Activated CD8-positive, alpha-beta memory T cell treated with anti-CD3 and anti-CD28 coated beads for 36 hours (primary cell): Measurements from ENCODE around the gene GATA2. TPM values are rescaled to one million over a fixed set of nuclear protein-coding genes. Genes with fewer than 3 reads are reported as not detected.

Experiments used
- CTCF ChIA-PET: fragments of 350-600 bp; sonication (Branson Sonifier 250); formaldehyde crosslinking; loops from one replicate; lab custom pipeline; 2021; ENCODE audit warnings: antibody characterized with exemption; lab: Charles Lee
- POLR2A ChIA-PET: fragments of 350-600 bp; sonication (Branson Sonifier 250); formaldehyde crosslinking; loops from one replicate; lab custom pipeline; 2021; ENCODE audit warnings: antibody characterized with exemption; lab: Charles Lee
- total RNA-seq, 2 experiments: library from RNA; stranded (reverse); gene quantifications; one replicate each; pipeline ENCODE4 v1.2.3, GENCODE V29; 2021

GATA2 gene
- total RNA-seq, 2 experiments from 2014 or later: 0.08 to 0.13 TPM

- ChIA-PET POLR2A (no interaction called here), CTCF (no interaction called here)
Observed at GRCh38 chr3:128452120-128452519, 40.9 kb downstream of the GATA2 start.

- POLR2A ChIA-PET: no interaction called here
- CTCF ChIA-PET: interaction anchor here (0.6 to 1.1 kb wide), 3 partner anchors 23 to 168 kb away, joined by 3 to 4 read pairs (median 3); no protein-coding TSS in a partner anchor
Observed at GRCh38 chr3:128449111-128449638, 43.8 kb downstream of the GATA2 start.

GRCh38 chr3:128448491-128448890, 44.5 kb downstream of the GATA2 start:
- ChIA-PET CTCF (interaction anchor here (0.7 to 1.1 kb wide), 4 partner anchors 42 to 169 kb away, joined by 3 to 4 read pairs (median 3); no protein-coding TSS in a partner anchor), POLR2A (no interaction called here)

- CTCF ChIA-PET: interaction anchor here (0.9 to 1.2 kb wide), 2 partner anchors 38 to 43 kb away, joined by 3 read pairs; no protein-coding TSS in a partner anchor
- POLR2A ChIA-PET: no interaction called here
Observed at GRCh38 chr3:128447561-128448013, 45.4 kb downstream of the GATA2 start.

GRCh38 chr3:128446821-128447220, 46.2 kb downstream of the GATA2 start:
- POLR2A ChIA-PET: no interaction called here

GRCh38 chr3:128445357-128445756, 47.6 kb downstream of the GATA2 start:
- CTCF ChIA-PET: no interaction called here
- POLR2A ChIA-PET: no interaction called here

More at GRCh38 chr3:128446821-128447220, 46.2 kb downstream of the GATA2 start:
- CTCF ChIA-PET: interaction anchor here (1.2 kb wide), 1 partner anchor 39 kb away, joined by 3 read pairs; no protein-coding TSS in a partner anchor

- CTCF ChIA-PET: no interaction called here
- POLR2A ChIA-PET: no interaction called here
Observed at GRCh38 chr3:128443771-128444170, 49.2 kb downstream of the GATA2 start.

GRCh38 chr3:128442949-128443348, 50.1 kb downstream of the GATA2 start:
- POLR2A ChIA-PET: no interaction called here
- CTCF ChIA-PET: no interaction called here

- ChIA-PET CTCF (no interaction called here), POLR2A (no interaction called here)
Observed at GRCh38 chr3:128442070-128442469, 50.9 kb downstream of the GATA2 start.

- CTCF ChIA-PET: interaction anchor here (1.4 kb wide), 2 partner anchors 12 to 169 kb away, joined by 4 read pairs; no protein-coding TSS in a partner anchor
Observed at GRCh38 chr3:128439226-128439625, 53.8 kb downstream of the GATA2 start.

GRCh38 chr3:128438488-128439072, 54.4 kb downstream of the GATA2 start:
- CTCF ChIA-PET: interaction anchor here (0.8 to 1.4 kb wide), 3 partner anchors 11 to 170 kb away, joined by 3 to 4 read pairs (median 4); no protein-coding TSS in a partner anchor
- POLR2A ChIA-PET: no interaction called here

More at GRCh38 chr3:128439226-128439625, 53.8 kb downstream of the GATA2 start:
- POLR2A ChIA-PET: no interaction called here

GRCh38 chr3:128436214-128436613, 56.8 kb downstream of the GATA2 start:
- ChIA-PET POLR2A (no interaction called here), CTCF (no interaction called here)

GRCh38 chr3:128435561-128435960, 57.4 kb downstream of the GATA2 start:
- POLR2A ChIA-PET: no interaction called here
- CTCF ChIA-PET: no interaction called here

GRCh38 chr3:128435058-128435457, 57.9 kb downstream of the GATA2 start:
- CTCF ChIA-PET: no interaction called here
- POLR2A ChIA-PET: no interaction called here

- ChIA-PET POLR2A (no interaction called here), CTCF (no interaction called here)
Observed at GRCh38 chr3:128434524-128434923, 58.5 kb downstream of the GATA2 start.

- ChIA-PET CTCF (no interaction called here), POLR2A (no interaction called here)
Observed at GRCh38 chr3:128433837-128434165, 59.2 kb downstream of the GATA2 start.

GRCh38 chr3:128432971-128433836, 59.8 kb downstream of the GATA2 start:
- ChIA-PET POLR2A (interaction anchor here (0.6 kb wide), 1 partner anchor 381 kb away, joined by 4 read pairs; the partner anchor contains the start of gene SEC61A1), CTCF (no interaction called here)

GRCh38 chr3:128432301-128432970, 60.6 kb downstream of the GATA2 start:
- POLR2A ChIA-PET: interaction anchor here (0.6 kb wide), 1 partner anchor 380 kb away, joined by 4 read pairs; the partner anchor contains the start of gene SEC61A1
- CTCF ChIA-PET: no interaction called here

GRCh38 chr3:128431803-128432300, 61.1 kb downstream of the GATA2 start:
- POLR2A ChIA-PET: no interaction called here
- CTCF ChIA-PET: no interaction called here
